Measurements from ENCODE around the gene MRTO4.

DNA sequence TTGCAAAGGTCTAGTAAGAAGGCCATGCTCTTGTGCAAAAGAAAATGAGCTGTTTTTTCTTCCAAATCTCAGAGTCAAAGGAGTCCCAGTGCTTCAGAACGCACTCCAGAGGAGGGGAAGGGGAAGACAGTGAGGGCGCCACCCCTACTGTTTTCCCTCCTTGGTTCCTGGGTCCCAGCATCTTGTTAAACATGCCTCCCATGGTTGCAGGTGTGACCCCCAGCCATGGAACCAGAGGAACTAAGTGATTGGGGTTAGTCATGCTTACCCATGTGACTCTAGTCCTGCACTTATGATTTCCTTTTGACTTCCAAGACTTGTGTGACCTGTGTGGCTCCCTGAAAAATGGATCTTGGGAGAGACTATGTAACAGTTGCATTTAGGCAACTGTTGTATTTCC lies 43.0 kb downstream of the MRTO4 start:
- TF ChIP-seq EZH2 (IDR thresholded peaks at IDR 0.05; ENCODE audit: borderline replicate concordance, low read depth, low read length, severe bottlenecking), result no peak
- TF ChIP-seq, protein P1, sequence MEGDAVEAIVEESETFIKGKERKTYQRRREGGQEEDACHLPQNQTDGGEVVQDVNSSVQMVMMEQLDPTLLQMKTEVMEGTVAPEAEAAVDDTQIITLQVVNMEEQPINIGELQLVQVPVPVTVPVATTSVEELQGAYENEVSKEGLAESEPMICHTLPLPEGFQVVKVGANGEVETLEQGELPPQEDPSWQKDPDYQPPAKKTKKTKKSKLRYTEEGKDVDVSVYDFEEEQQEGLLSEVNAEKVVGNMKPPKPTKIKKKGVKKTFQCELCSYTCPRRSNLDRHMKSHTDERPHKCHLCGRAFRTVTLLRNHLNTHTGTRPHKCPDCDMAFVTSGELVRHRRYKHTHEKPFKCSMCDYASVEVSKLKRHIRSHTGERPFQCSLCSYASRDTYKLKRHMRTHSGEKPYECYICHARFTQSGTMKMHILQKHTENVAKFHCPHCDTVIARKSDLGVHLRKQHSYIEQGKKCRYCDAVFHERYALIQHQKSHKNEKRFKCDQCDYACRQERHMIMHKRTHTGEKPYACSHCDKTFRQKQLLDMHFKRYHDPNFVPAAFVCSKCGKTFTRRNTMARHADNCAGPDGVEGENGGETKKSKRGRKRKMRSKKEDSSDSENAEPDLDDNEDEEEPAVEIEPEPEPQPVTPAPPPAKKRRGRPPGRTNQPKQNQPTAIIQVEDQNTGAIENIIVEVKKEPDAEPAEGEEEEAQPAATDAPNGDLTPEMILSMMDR (IDR thresholded peaks at IDR 0.05; ENCODE audit: borderline replicate concordance, extremely low read depth, low read length, poor library complexity, severe bottlenecking), result no peak

Data from DND-41 (cell line).